K562 (cell line): ENCODE measurements around the gene TUBA4B. TPM values are rescaled to one million over a fixed set of nuclear protein-coding genes. Genes with fewer than 3 reads are reported as not detected.

Experiments
- ARID2 ChIP-seq: fragments of 450-650 bp; IDR thresholded peaks from 2 replicates; pipeline ENCODE4 v1.6.1; 2017; ENCODE audit warnings: antibody characterized with exemption, mild to moderate bottlenecking
- BRD9 ChIP-seq: fragments of 450-650 bp; IDR thresholded peaks from 2 replicates; pipeline ENCODE4 v1.6.1; 2018; ENCODE audit warnings: low read depth; ENCODE audit not compliant: partially characterized antibody
- CHCHD3 ChIP-seq: fragments of 250-450 bp; sonication (Bioruptor Pico); IDR thresholded peaks from 2 replicates; pipeline ENCODE4 v2.1.2; 2022; ENCODE audit warnings: mild to moderate bottlenecking
- E2F3 ChIP-seq: fragments of 250-450 bp; sonication (Bioruptor Pico); IDR thresholded peaks from 2 replicates; pipeline ENCODE4 v1.4.0; 2020; ENCODE audit warnings: mild to moderate bottlenecking
- ERF ChIP-seq: fragments of 450-650 bp; formaldehyde crosslinking; IDR thresholded peaks from 2 replicates; pipeline ENCODE4 v1.4.0; 2020; ENCODE audit warnings: mild to moderate bottlenecking, mixed read lengths
- FOXM1 ChIP-seq, 2 experiments: fragments of 450-650 bp in 1 of 2; sonication (generic) in 1 of 2; formaldehyde crosslinking in 1 of 2; IDR thresholded peaks; 2 replicates each; pipeline versions ENCODE4 v1.6.1 to v1.9.0; 2017 to 2022; ENCODE audit warnings: low read depth in 2 of 2, mild to moderate bottlenecking in 2 of 2, missing genetic modification reagents in 1 of 2, moderate library complexity in 1 of 2
- GATA2 ChIP-seq: sonication (generic); formaldehyde crosslinking; IDR thresholded peaks from 2 replicates; pipeline ENCODE4 v1.4.0; 2020; ENCODE audit warnings: mild to moderate bottlenecking, missing genetic modification reagents
- HMGN3 ChIP-seq: IDR thresholded peaks from 2 replicates; pipeline ENCODE4 v1.6.1; 2011; ENCODE audit warnings: borderline replicate concordance, low read depth, mild to moderate bottlenecking, mixed read lengths, low read length; ENCODE audit not compliant: insufficient read length; ENCODE audit errors: extremely low read depth
- HOMEZ ChIP-seq: fragments of 250-450 bp; sonication (Bioruptor Pico); IDR thresholded peaks from 2 replicates; pipeline ENCODE4 v1.4.0; 2020; ENCODE audit warnings: mild to moderate bottlenecking, moderate library complexity
- MEF2A ChIP-seq: IDR thresholded peaks from 2 replicates; pipeline ENCODE4 v1.6.1; 2011; ENCODE audit warnings: low read depth, mild to moderate bottlenecking, low read length, moderate library complexity; ENCODE audit not compliant: control insufficient read depth
- PHB ChIP-seq: fragments of 250-450 bp; sonication (Bioruptor Pico); IDR thresholded peaks from 2 replicates; pipeline ENCODE4 v1.5.0; 2021
- PHF21A ChIP-seq: fragments of 450-650 bp; IDR thresholded peaks from 2 replicates; pipeline ENCODE4 v1.6.1; 2017; ENCODE audit warnings: low read depth, borderline replicate concordance
- PML ChIP-seq: IDR thresholded peaks from 2 replicates; pipeline ENCODE4 v1.6.1; 2012; ENCODE audit warnings: low read length, inconsistent platforms
- PURB ChIP-seq: sonication (generic); formaldehyde crosslinking; IDR thresholded peaks from 2 replicates; pipeline ENCODE4 v1.9.0; 2021; ENCODE audit warnings: low read depth, mild to moderate bottlenecking, missing genetic modification reagents
- RBFOX2 ChIP-seq: fragments of 200-400 bp; formaldehyde crosslinking; IDR thresholded peaks from 2 replicates; pipeline ENCODE4 v1.6.1; 2017; ENCODE audit warnings: low read depth, mild to moderate bottlenecking, low read length, moderate library complexity
- RCOR1 ChIP-seq, 2 experiments: IDR thresholded peaks; 2 replicates each; pipeline ENCODE4 v1.6.1; 2012; ENCODE audit warnings: low read depth in 2 of 2, low read length in 2 of 2, borderline replicate concordance in 1 of 2, improper control_type of control experiment in 1 of 2
- TEAD2 ChIP-seq: fragments of 450-650 bp; IDR thresholded peaks from 2 replicates; pipeline ENCODE4 v1.6.1; 2016; ENCODE audit warnings: missing genetic modification characterization, control low read depth, missing compliant biosample characterization
- TOE1 ChIP-seq, 2 experiments: fragments of 450-650 bp in 1 of 2; sonication (generic) in 1 of 2; formaldehyde crosslinking in 1 of 2; IDR thresholded peaks; 2 replicates each; pipeline versions ENCODE4 v1.7.1 to v1.8.0; 2016 to 2022; ENCODE audit warnings: borderline replicate concordance in 2 of 2, mild to moderate bottlenecking in 2 of 2, antibody characterized with exemption in 1 of 2, inconsistent platforms in 1 of 2, low read depth in 1 of 2, missing genetic modification reagents in 1 of 2, moderate library complexity in 1 of 2
- ZBTB33 ChIP-seq: sonication (generic); formaldehyde crosslinking; IDR thresholded peaks from 2 replicates; pipeline ENCODE4 v1.8.1; 2023; ENCODE audit warnings: mild to moderate bottlenecking, missing genetic modification reagents
- ZNF561 ChIP-seq: fragments of 450-650 bp; formaldehyde crosslinking; conservative IDR thresholded peaks from 2 replicates; pipeline ENCODE4 v1.4.0; 2020; ENCODE audit warnings: mild to moderate bottlenecking, moderate library complexity
- ZNF655 ChIP-seq: fragments of 250-450 bp; sonication (Bioruptor Pico); IDR thresholded peaks from 2 replicates; pipeline ENCODE4 v1.5.0; 2021
- polyA plus RNA-seq, 8 experiments: library from polyadenylated mRNA; depleted of rRNA in 4 of 8; stranded (reverse) in 5 of 8; unstranded in 3 of 8; fragments of >200 nt; fragmentation: Nextera tagmentation in 2 of 8; fragmentation: Illumina TruSeq in 1 of 8; extraction: Ambion mirVana in 2 of 8; extraction: Trizol in 1 of 8; gene quantifications; 2 replicates each; pipeline versions ENCODE4 v1.2.1 to v1.2.3, GENCODE V29; 2011 to 2014; ENCODE audit warnings: inconsistent platforms in 1 of 8, missing spikeins in 1 of 8
- total RNA-seq, 7 experiments: library from RNA; depleted of rRNA in 6 of 7; stranded (reverse); fragments of >200 nt in 6 of 7; fragmentation: Illumina TruSeq in 2 of 7; extraction: Trizol in 2 of 7; gene quantifications; 2 replicates each; pipeline versions ENCODE4 v1.2.1 to v1.2.3, GENCODE V29; 2011 to 2021; ENCODE audit warnings: low replicate concordance in 1 of 7

The TUBA4B gene
- total and polyA plus RNA-seq, 9 of the 15 experiments (the other 6 are each of a cell fraction or from before 2014, with no cell fraction given), result 0.04 TPM; not detected in 8

GRCh38 chr2:219245148-219245898, 7.7 kb upstream of the TUBA4B start, which contains the start of the genes GLB1L and STK16 (continued):
- TF ChIP-seq MEF2A (no peak), FOXM1 (IDR thresholded peaks at IDR 0.05; ENCODE audit: low read depth) (no peak; the same call in 1 of the 2 replicates), FOXM1 (CRISPR knock-in tag; IDR thresholded peaks at IDR 0.05; ENCODE audit: low read depth) (no peak), TEAD2 (tag) (no peak), PURB (CRISPR knock-in tag) (no peak), RBFOX2 (peak; percentile 97), GATA2 (CRISPR knock-in tag) (no peak), E2F3 (CRISPR knock-in tag) (no peak), TOE1 (IDR thresholded peaks at IDR 0.05; ENCODE audit: borderline replicate concordance) (no peak), TOE1 (CRISPR knock-in tag; IDR thresholded peaks at IDR 0.05; ENCODE audit: borderline replicate concordance, low read depth) (no peak), PML (peak; percentile 37; the same call in 1 of the 2 replicates), ERF (0 out of 2 replicates have a peak, but pooled peaks have one; percentile 65), ARID2 (no peak), ZNF561 (CRISPR knock-in tag) (no peak), ZBTB33 (no peak), RCOR1 (IDR thresholded peaks at IDR 0.05; ENCODE audit: borderline replicate concordance in 1 of 2, low read depth in 2 of 2, low read length in 2 of 2) (peak in 1 of 2 experiments; percentile 65; a peak in 2 of 4 replicates), BRD9 (no peak), HMGN3 (peak; percentile 42), ZNF655 (CRISPR knock-in tag) (no peak), PHB (CRISPR knock-in tag) (no peak), PHF21A (no peak), HOMEZ (CRISPR knock-in tag) (no peak), CHCHD3 (CRISPR knock-in tag) (no peak)
